GM18517 (cell line): Measurements from ENCODE around the gene RIPPLY1.
"Not testable (repeated sequence)": the region's sequence is repeated elsewhere in the genome, so short reads cannot be mapped to it uniquely, and the experiment has no call there.

Experiments used
- ATAC-seq: cut with Tn5 transposase; IDR thresholded peaks from one replicate; pipeline ENCODE4 v1.9.1; 2021; ENCODE audit warnings: mild to moderate bottlenecking, moderate library complexity; ENCODE audit not compliant: unreplicated experiment

RIPPLY1 gene

DNA sequence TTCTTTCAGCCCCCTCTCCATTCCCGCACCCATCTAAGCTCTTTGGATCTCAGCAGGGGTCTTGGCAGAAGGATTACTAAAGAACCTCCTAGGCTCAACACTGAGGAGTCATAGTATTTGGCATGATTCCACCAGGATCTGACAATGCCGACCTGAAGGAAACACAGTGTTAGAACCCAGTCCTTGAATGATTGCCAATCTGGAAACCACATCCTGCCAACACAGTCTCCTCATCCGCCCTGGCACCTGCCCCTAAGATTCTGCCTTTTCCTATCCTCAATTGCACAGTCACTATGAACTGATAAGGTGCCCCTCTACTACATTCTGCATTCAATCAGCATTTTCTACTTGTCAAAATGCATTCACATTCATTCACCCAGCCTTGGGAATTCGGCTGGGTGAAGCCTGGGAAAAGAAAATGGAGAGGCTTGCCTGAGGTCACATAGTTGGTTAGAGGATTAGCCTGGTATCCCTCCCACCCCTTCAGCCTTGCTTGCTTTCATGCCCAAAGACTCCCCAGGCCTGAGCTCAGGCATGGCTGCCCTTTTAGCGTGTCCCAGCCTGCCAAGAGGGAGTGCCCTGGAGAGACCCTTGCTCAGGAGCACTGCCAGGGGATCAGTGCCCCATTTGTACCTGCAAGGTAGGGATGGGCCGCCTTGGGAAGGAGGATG lies 14.8 kb upstream of the RIPPLY1 start:
- no peak for ATAC-seq

DNA sequence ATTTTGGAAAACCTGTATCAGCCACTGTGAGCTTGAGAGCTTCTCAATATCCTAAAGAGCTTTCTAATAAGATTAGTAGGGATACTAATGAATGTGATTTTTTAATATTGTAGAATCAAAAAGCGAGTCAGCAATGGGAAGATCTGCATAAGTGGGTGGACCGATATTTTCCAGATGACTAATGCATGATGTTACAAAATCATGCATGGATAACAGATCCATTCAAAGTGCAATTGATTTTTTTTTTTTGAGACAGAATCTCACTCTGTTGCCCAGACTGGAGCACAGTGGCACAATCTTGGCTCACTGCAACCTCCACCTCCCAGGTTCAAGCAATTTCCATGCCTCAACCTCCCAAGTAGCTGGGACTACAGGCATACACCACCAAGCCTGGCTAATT lies 9.7 kb upstream of the RIPPLY1 start:
- ATAC-seq, result no peak

DNA sequence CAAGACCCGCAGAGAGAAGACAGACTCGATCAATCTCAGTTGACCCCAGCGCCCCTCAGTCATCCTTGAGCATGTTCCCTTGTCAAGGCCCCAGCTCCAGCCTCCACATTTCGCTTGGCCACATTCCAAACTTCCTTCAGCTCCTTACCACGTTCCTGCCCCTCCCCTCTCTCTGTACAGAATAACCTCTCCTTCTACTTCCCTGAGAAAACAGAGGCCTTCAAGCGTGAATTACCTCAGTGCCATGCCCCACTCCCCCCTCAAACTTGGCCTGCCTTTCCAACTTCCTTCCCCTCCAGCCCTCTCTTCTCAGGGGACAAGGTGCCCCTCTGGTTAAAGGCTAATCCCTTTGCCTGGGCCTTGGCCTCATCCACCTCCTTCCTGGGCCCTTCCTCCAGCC lies 3.2 kb upstream of the RIPPLY1 start:
- no peak for ATAC-seq

DNA sequence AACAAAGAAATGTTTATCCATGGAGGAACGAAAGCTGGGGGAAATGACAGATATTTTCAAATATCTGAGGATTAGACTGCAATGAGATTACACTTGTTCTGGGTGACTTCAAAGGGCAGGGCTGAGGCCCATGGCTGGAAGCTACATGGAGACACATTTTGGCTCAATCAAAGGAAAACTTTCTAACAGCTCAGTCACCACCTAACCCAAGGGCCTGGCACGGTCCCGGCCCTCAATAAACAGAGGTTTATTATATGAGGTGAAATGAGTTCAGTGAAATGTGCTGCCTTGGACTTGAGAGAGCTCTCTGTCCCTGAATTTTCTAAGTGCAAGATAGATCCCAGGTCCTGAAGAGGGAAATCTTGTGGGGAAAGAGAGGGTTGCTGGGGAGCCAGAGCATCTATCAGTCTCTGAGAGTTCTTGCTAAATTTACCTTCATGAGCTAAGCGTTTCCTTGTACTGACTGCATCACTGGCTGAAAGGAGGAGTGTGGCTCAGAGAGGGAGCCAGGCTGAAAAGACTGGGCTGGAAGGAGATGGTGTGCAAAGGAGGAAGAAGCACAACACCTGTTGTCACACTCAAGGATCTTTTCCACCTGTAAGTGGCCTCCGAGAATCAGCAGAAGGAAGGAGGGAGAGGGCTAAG lies 2.0 kb upstream of the RIPPLY1 start:
- no peak for ATAC-seq

DNA sequence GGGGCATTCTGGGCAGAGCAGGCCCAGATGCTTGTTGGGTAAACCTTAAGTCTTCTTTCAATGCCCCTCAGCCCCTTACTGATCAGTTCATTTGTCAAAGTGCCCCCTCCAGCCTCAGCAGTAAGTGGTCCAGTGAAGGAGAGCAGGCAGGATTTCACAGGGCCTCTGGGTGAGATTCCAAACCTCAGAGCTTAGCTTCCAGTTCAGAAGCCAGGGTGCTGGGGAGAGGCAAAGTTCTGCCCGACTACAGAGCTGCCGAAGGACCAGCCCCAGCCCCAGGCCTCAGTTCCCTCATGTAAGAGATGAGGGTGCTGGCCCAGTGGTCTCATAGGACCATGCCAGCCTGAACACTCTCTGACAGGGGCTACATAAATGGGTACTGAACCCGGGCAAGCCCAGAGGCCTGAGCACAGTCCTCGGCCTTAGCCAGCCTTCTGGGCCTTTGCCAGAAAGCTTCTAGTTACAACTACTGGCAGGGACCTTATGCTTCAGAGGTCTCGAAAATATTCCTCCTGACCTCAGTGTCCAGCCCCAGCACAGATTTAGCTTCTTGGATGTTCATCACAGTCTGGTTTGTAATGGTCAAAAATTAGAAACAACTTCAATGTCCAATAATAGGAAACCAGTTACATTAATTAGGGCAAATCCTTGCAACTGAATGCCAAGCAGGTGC lies 851 bp upstream of the RIPPLY1 start:
- no peak for ATAC-seq

DNA sequence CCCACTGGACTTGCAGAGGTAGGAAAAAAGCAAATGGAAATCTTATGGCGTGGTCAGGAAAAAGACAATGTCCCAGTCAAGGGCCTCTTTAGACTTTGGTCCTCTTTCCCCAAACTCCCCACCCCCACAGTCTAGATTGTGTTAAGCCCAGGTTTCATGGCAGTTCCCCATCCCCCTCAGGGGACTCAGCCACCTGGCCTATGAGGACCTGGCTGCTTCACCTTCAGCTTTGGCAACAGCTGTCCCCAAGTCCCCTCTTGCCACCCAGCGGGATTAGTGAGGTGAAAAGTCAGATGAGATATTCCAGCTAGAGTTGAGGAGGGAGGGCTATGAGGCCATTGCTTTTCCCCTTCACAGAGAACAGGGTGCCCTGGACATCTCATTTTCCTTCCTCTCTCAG lies 457 bp downstream of the RIPPLY1 start:
- no peak for ATAC-seq

DNA sequence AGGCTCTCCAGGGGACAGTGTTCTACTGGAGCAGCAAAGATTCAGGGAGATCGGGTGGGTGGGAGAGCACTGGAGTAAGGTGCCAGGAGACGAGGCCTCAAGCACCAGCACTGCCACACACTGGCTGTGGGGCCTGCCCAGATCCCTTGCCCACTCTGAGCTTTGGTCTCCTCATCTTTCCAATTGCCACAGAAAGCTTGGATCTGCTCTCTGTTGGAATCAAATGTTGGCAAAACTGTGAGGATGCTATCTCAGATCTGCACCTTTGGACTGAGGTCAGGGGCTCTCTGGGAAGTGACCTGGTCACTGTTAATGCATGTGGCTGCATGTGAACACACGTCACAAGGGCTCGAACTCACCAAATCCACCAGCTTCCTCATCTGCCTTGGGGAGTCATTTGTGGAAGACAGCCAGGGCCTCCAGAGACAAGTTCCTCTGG lies 1.3 kb downstream of the RIPPLY1 start:
- ATAC-seq, result no peak

DNA sequence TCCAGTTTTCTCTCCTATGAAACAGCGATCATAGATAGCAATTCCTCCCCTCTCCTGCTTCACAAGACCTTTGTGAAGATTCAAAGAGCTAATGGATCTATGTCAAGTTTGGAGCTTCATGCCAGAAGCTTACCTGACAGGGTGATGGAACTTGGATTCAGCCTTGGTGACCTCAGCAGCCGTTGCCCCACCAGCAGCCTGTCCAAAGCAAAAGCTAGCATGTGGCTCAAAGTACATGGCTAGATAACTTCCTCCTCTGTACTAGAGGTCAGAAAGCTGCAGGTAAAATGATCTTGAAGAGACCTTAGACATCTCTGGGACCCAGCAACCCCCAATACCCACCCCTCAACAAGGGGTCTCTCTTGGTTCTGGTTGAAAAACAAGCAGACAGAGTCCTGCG lies 1.8 kb downstream of the RIPPLY1 start:
- ATAC-seq, result no peak

DNA sequence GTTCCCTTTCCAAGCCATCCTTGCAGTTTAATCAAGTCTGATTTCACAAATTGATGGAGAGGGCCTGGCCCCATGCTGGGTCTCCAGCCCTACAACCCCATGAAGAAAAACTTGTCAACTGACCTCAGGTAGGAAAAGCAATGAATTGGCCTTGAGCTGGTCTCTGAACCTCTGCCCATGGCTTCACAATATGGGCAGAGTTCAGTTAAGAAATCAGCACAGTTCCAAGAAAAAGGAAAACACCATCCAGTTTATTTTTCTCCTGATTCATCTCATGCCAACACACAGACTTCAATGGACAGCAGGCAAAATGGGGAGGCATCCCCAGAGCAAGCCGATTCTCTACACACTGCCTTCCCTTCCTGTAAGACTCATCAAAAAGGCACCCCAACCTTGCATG lies 3.3 kb downstream of the RIPPLY1 start:
- ATAC-seq, result no peak

DNA sequence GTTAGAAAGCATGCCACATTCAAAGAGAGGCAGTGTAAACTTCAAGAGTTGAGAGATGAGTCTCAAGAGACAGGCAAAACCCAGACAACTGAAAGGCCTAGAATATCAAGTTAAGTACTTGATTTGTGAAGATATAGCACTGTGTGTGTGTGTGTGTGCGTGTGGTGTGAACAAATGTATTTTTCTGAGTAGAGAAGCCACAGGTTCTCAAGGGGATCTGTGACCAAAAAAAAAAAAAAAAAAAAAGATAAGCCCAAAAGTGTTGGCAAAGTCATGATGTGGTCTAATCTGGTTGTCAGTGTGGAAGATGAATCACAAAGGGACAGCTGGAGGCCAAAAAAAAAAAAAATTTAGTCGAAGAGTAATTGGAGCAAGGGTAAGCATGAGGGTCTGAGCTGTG lies 3.9 kb downstream of the RIPPLY1 start:
- no peak for ATAC-seq

DNA sequence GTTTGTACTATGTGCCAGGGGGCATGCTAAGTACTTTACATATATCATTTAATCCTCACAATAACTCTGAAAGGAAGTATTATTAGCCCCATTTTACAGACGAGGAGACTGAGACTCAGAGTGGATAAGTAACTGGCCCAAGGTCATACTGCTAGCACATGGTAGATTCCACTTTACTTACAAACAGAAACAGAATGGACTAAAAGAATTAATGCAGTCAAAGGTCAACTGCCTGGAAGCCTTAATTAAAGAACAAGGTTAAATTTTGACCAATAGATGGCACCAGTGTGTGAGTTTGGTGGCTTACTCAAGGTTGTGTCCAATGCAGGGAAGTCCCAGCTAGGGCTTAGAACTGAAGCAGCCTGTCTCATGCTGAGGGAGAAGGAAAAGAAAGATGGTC lies 4.7 kb downstream of the RIPPLY1 start:
- peak; percentile 74 for ATAC-seq

DNA sequence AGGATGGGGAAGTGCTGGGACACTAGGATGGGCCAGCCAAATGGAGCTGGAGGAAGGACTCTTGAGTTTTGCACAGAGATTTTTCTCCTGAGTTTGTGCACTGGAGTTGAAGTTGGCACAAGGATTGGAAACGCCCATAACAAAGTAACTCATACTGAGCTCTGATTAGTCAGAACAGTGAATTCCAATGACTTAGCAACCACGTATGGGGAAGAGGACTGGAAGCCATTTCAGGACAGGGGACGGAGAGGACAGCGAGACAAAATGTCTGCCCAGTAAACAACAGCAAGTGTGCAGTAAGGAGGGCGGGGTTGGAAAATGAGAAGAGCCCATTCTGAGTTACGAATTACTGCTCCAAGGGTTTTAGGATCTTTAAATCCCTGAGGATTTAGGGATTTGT lies 5.9 kb downstream of the RIPPLY1 start:
- no peak for ATAC-seq

DNA sequence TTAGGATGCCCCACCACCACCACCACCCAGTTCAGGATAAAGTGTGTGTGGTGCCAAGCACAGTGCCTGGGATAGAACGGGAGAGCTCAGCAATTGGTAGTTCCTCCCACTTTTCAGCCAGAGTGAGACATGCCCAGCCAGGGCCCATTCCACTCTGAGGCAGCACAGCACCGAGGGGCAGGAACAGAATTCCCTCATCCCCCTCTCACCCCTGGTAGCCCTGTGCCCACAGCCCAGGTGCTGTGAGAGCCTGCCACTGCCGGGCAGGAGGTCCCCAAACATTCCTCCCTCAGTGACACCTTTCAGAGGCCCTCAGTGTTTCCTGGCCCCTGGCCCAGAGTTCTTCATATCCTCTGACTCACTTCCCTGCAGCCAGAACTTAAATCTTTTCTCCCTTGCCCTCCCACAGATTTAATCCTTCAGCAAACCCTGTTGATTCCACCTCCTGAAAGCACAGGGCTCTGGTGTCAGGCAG lies 8.1 kb downstream of the RIPPLY1 start:
- no peak for ATAC-seq

DNA sequence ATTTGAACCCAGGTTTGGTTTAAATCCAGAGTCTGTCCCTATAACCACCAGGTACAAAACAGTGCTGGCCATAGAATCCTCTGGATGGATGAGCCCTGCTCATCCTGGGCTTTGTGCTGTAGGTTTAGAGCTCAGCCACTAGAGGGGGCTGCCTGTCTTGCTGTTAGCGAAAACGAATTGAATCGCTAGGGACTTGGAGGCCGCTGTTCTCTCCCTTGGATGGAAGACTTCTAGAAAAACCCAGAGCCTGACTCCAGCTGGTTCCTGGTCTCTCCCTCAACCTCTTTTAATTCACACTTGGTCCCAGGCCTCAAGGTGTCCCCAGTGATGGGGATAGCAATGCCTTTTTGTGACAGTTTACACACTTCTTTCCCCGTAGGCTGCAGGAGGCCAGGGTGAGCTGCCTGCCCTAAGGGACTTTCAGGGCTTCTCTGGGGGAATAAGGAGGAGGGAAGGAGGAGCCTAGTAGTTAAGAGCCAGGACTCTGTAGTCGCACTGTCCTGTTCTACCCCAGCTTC lies 8.7 kb downstream of the RIPPLY1 start:
- peak; percentile 70 for ATAC-seq

DNA sequence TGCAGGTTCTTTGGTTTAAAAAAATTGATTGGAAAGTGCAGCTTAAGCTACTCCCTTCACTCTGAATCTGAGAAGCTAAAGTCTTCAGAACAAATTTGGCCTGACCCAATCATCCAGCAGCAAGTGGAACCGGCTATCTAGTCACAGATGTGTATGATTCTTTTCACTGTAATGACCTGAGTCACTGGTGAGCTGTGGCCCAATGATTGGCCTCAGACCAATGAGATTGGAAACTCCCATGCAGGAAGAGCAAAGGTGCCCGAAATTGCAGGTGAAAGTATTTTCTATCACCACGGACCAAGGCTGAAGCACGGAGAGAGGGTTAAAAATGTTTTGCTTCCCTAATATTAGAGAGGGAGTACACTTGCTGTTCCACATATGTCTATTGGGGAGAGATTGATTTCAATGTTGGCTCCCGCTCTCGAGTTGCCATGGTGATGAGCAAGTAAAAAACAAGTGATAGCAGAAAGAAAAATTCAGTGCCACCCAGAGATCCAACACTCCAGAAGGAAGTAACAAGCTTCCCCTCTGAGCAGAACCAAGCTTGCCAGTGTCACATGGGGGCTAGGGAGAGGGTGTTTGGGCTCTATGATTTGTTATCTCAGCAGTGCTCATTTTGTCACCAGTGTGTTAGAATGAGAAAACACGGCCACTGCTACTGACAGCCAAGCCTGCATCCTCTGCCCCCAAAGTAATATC lies 11.2 kb downstream of the RIPPLY1 start:
- ATAC-seq, result no peak

DNA sequence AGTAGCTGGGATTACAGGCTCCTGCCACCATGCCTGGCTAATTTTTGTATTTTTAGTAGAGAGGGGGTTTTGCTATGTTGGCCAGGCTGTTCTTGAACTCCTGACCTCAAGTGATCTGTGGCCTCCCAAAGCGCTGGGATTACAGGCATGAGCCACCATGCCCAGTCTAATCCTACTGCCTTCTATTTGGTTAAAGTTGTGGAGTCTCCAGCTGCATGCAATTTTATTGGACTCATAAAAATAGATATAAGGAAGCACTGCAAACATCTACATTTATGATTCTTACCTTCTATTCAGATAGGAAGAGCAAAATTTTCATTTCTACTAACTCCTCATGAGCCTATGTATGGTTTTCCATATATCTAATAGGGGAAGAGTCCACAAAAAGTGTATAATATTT lies 13.7 kb downstream of the RIPPLY1 start:
- ATAC-seq, result no peak

DNA sequence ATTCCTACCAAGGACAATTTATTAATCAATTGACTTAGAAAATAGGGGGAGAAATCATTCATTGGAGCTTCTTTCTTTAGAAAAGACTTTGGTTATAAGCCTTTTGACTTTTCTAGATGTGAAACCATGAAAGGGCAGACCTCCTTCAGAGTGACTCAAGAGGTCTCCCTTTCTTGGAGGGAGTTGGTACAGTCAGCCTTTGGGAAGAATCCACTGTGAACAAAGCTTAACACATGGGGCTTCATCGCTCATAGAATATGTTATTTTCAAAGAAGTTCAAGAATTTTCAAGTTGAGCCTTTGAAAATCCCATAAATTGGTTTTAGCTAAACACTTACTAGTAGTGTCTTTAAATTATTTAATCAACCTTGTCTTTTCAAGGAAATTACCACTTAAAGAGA lies 28.0 kb downstream of the RIPPLY1 start:
- ATAC-seq, result no peak

DNA sequence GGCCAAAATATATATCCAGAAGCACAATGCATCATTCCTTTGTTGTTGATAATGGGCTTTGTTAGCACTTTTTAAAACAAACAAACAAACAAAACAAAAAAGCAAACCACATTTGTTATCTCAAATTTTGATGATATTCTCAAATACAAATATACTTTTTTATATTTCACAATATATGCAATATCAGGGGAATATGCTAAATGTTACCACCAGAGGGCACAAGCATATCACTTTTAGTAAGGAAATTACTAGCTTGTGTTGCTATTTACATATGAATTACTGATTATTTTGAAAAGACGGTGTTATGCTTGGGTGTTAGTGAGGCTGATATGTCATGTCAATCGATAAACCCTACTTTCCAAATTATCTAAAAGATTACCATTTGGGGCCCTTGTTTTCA lies 29.1 kb downstream of the RIPPLY1 start:
- ATAC-seq, result no peak

DNA sequence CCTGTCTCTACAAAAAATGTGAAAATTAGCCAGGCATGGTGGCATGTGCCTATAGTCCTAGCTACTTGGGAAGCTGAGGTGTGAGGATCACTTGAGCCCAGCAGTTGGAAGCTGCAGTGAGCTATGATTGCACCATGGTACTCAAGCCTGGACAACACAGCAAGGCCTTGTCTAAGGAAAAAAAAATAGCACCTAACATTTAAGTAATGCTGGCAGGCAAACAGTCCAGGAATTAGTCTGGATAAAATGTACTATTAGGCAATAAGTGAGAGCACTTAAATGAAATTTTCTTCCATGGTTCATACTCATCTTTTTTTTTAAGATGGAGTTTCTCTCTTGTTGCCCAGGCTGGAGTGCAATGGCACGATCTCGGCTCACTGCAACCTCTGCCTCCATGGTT lies 30.3 kb downstream of the RIPPLY1 start:
- not testable (repeated sequence) for ATAC-seq

DNA sequence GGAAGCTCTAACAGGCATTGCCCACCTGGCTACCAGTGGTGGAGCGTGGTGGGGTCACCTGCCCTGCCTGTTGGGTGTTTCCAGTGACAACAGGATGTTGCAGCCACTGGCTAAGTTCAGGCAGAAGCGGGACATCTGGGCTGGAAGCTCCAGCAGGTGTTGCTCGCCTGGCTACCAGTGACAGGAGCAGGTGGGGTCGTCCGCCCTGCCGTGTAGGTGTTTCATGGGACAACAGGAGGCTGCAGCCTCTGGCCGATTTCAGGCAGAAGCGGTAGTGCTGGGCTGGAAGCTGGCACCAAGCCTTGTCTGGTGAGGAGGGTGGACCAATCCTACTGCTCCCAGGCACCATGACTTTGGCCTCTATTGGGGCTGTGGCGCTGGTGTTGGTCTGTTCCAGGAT lies 39.4 kb downstream of the RIPPLY1 start:
- ATAC-seq, result no peak

DNA sequence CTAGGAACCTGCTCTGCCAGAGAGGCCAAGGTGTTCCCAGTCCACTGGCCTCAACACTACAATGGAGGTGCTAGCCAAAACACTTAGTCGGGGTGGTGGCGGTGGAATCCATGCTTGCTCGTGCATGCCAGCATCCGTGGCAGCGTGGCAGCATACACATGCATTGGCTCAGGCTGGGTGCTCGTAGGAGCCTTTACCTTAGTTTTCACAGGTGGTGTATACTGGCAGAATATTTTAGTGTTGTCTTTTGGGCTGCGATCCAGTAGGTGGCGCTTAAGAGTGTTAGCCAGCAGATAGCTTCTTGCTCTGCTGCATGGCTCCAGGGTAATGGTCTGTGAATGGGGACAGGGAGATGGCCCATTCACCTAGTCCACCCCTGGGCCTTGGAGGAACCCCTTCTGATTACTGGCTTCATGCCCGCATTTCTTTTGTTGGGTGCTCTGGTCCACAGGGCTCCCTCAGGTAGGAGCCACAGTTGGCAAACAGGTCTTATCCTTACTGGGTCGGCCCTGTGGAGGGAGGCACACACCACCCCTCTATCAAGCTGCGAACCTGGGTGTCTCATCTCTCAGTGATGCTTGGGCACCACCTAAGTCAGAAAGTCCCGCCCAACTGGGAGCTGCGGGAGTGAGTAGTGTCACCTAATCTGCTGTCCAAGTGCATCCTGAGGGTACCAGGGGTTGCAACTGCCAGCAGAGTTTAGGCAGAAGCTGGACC lies 40.0 kb downstream of the RIPPLY1 start:
- peak; percentile 81 for ATAC-seq
